ENCODE data around the gene CRTC2.
A peak's percentile ranks its signal among the peaks of the same experiment; 100 is the strongest.

The CRTC2 gene

GRCh38 chr1:153946622-153947241 lies 11.7 kb downstream of the CRTC2 start, which contains the start of gene DENND4B:
Gene DENND4B (minus strand): TSS chr1:153946718. CDS start chr1:153944374, 2,344 bp downstream.
- peak; percentile 100 for DNase-seq (ENCODE audit: low spot score)

- peak; percentile 83 for DNase-seq (ENCODE audit: low spot score)
These were observed 12.4 kb downstream of the CRTC2 start for GRCh38 chr1:153945795-153946621.

- no peak for DNase-seq (ENCODE audit: low spot score)
These were observed 13.1 kb downstream of the CRTC2 start for GRCh38 chr1:153945131-153945794.

- DNase-seq (ENCODE audit: low spot score) = no peak
These were observed 13.6 kb downstream of the CRTC2 start for GRCh38 chr1:153944827-153945117.

GRCh38 chr1:153944005-153944826 lies 14.2 kb downstream of the CRTC2 start:
- no peak for DNase-seq (ENCODE audit: low spot score)

- DNase-seq (ENCODE audit: low spot score) = no peak
These were observed 15.5 kb downstream of the CRTC2 start for GRCh38 chr1:153942766-153943549.

- no peak for DNase-seq (ENCODE audit: low spot score)
These were observed 16.3 kb downstream of the CRTC2 start for GRCh38 chr1:153941826-153942725.

- DNase-seq (ENCODE audit: low spot score) = no peak
These were observed 17.7 kb downstream of the CRTC2 start for GRCh38 chr1:153940756-153941155.

- no peak for DNase-seq (ENCODE audit: low spot score)
These were observed 18.9 kb downstream of the CRTC2 start for GRCh38 chr1:153939476-153939875.

GRCh38 chr1:153938996-153939395 lies 19.4 kb downstream of the CRTC2 start:
- DNase-seq (ENCODE audit: low spot score) = no peak

GRCh38 chr1:153937331-153937730 lies 21.1 kb downstream of the CRTC2 start:
- DNase-seq (ENCODE audit: low spot score) = no peak

GRCh38 chr1:153936011-153936802 lies 22.2 kb downstream of the CRTC2 start:
- no peak for DNase-seq (ENCODE audit: low spot score)

- DNase-seq (ENCODE audit: low spot score) = no peak
These were observed 23.7 kb downstream of the CRTC2 start for GRCh38 chr1:153934746-153935145.

GRCh38 chr1:153933955-153934354 lies 24.5 kb downstream of the CRTC2 start:
- DNase-seq (ENCODE audit: low spot score) = no peak

GRCh38 chr1:153933430-153933829 lies 25.0 kb downstream of the CRTC2 start:
- no peak for DNase-seq (ENCODE audit: low spot score)

- no peak for DNase-seq (ENCODE audit: low spot score)
These were observed 26.0 kb downstream of the CRTC2 start for GRCh38 chr1:153932156-153933131.

GRCh38 chr1:153929981-153930948 lies 28.1 kb downstream of the CRTC2 start:
- DNase-seq (ENCODE audit: low spot score) = peak; percentile 22

Measured in HuH-7.5 (cell line).